KG1 (cell line): ENCODE measurements around the gene DSCAML1.

ENCODE experiments used
- DNase-seq: peaks from one replicate; lab custom pipeline; 2025; lab: John Stamatoyannopoulos, UW

Gene DSCAML1

DNA sequence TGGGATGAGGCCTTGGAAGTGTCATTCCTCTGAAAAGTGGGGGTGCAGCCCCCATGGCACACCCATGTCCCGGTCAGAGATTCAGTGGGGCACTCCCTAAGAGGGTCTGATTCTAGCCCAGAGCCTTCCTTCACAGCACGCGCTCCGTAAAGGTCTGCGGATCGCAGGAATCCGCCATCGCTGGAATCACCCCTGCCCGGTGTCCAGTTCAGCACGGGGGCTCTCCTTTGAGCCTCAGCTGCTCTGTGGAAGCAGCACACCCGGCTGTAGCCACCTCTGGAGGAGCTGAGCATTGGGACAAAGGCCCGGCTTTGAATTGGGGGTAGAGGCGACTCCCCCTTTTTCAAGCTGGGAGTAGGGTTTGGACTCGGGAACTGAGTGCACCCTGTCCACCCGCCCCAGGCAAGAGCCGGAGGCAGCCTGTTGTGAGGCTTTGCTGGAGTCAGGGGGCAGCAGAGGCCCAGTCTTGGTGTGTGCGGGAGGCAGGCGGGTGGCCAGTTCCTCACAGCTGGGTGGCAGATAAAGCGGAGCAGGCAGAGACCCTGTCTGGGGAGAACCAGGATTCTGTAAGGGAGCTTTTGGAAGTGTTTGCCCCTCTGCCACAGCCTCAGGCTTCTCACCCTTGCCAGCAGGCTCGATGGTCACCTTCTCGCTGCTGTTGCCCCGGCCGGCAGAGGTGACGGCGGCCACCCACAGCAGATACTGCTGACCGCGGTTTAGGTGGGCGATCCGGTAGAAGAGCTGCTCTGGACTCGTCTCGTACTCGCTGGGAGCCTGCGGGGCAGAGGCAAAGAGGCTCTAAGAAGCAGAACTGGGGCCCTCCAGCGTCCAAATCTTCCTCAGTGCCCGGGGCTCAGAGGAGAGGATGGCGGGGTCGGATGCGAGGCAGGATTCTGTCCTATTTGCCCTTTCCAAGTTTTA is 353.5 kb downstream of the DSCAML1 start:
- no peak for DNase-seq

DNA sequence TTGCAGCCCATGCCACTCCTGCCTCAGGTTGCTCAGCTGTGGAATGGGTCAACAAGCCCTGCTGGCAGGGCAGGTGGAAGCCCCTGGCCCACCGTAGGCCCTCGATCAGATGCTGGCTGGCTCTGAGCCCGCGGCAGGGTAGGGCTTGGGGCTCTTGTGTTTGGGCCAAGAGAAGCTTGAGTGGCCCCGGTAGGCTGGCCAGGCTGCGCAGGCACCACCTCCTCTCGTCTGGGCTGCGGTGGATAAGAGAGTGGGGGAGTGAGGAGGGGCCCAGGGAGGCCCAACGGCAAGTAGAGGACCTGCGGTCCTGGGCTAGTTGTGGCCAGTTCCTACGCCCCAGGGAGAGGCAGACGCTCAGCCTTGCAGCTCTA is 354.2 kb downstream of the DSCAML1 start:
- no peak for DNase-seq

DNA sequence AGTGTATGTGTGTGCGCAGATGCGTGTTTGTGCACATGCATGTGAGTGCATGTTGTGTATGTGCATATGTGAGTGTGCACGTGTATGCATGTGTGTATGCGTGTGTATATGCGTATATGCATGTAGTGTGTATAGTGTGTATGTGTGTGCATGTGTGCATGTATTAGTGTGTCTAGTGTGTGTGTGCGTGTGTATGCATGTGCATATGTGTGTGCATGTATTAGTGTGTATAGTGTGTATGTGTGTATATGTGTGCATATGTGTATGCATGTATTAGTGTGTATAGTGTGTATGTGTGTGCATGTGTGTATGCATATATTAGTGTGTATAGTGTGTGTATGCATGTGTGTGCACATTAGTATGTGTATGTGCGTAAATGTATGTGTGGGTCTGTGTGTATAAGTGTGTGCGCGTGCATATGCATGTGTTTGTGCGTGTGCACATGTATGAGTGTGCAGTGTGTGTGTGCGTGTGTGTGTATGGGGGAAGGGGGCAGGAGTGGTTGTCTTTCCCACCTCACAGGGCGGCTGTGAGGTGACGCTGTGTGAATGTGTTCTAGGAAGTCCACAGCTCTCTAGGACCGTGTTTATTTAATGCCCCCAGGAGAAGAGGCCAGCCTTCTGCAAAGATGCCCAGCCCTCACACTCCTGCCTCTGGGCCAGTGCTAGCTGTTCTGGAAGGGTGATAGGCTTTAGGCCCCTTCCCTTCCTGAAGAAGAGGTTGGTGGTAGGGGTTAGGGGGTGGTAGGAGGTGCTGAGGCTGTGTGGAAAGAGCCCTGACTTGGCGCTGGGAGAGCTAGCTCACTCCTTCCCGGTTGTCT is 354.8 kb downstream of the DSCAML1 start:
- no peak for DNase-seq

DNA sequence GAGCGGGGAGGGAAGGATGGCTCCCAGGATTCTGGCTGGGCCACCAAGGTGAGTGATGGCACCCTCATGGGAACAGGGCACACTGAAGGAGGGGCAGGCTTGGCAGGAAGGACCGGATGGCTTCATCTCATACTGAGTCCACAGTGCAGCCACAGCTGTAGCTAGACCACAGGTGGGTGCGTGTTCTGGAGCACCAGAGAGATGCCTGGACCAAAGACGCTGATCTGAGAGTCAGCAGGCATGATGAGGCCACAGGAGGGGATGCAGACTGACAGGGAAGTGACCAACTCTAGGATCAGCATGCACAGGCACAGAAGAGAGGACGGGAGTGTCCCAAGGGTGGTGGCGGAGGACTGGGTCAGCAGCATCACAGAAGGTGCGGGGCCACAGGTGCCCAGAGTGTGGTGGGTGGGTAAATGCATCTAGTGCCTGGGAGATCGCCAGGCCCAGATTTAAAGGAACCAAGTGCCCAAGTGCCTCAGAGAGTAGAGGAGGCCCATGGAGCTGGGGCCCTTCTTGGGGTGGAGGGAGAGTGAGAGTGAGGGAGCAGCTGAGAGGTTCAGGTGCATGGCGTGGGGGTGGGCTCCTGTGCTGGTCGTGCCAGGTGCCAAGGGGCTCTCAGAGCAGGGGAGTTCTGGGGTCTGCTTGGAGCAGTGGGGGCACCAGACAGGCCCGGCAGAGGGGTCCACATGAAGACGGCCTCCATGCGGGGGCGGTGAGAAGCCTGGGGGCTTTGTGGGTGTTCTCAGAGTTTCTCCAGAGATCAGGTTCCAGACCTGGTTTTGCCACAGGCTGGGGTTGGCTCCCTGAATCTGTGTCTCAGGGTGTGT is 355.7 kb downstream of the DSCAML1 start:
- no peak for DNase-seq

DNA sequence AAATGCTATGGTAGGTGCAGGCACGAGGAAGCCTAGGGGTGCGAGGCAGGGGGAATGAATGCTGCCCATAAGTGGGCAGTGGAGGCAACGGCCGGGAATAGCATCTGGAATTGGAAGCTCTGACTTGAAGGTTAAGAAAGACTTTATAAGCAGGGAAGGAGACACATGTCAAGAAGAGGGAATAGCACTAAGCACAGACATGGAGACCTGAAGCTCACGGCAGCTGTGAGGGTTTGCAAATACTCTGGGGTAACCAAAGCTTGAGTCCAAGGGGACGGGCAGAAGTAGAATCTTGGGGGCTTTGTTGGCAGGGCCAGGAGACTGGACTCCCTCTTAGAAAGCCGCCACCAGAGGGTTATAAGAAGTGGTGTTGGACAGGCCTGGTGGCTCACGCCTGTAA is 356.8 kb downstream of the DSCAML1 start:
- no peak for DNase-seq

DNA sequence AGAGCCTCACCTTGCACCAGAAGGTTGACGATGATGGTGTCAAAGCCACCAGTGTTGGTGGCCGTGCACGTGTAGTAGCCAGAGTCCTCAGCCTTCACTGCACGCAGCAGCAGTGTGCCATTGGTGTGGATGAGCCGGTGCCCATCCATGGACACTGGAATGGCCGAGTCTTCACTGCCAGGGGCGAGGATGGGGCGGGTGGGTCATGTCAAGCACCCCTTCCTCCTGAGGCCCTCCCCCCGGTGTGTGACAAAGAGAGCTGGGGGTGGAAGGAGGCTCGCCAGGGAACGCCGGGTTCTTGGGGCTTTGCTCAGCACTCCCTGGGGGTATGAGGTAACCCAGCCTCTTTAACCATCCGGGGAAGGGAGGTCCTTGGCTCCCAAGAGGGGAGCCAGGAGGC is 357.8 kb downstream of the DSCAML1 start:
- no peak for DNase-seq

DNA sequence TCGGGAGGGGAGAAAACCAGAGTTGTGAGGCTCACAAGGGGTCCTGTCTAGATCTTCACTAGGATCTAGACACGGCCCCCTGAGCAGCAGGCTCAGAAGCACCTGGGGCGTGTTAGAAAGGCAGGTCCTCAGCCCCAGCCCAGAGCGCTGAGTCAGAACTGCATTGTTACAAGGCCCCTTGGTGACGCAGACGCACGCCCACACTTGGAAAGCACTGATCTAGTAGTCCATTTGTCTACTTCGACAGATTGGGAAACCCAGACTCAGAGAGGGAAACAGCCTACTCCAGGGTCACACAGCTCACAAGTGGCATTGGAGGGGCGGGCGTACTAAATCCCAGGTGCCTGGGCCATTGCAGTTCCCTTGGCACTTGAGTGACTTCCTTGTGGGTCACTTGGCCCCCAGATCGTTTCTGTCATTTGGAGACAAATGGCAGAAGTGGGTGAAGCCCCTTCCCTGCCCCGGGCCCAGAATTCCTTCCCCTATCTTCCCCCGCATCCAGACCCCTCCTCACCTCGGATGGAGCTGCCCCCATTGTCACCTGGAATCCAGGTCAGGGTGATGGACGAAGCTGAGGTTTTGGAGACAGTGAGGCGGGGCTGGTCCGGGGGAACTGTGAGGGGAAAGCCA is 358.5 kb downstream of the DSCAML1 start:
- DNase-seq = no peak

DNA sequence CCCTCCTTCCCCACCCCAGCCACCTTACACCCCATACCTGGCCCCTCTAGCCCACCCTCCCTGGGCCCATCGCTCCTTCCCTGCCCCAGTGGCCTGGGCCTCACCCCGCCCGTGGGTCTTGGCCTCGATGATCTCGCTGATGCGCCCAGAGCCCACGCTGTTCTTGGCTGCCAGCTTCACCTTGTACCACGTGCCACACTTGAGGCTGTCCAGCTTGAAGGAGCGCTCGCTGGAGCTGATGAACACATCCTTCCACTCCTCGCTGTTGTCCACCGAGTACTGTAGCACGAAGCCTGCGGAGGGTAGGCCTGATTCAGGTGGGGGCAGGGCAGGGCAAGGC is 359.3 kb downstream of the DSCAML1 start:
- DNase-seq = no peak

DNA sequence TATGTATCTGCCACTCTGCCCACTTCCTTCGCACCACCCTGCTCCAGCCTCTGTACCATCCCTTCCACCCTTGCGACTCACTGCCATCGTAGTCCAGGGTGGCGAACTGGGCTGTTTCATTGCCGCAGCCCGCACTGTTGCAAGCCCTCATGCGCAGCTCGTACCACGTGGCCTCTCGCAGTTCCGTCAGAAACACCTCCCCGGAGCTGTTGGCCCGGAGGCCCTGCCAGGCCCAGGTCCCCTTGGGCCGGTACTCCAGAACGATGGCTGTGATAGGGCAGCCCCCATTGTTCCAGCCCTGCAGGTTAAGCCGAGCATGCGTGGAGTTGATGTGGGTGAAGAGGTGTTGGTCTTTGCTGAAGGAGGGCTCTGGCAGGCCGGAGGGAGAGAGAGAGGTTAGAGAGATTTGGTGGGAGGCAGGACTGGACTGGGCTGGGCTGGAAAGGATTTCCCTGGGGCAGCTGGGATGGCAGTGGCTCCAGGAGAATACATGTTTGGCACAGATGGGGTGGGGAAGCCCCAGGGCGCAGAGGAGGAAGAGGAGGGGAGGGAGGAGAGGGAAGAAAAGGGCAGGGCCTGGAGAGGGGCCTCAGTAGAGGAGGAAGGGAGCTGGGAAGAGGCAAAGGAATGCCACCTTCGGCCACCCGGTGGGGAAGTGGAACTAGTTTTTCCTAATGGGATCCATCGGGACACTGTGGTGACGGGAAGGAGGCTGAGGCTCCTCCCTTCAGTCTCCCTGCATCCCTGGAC is 359.8 kb downstream of the DSCAML1 start:
- DNase-seq = no peak

DNA sequence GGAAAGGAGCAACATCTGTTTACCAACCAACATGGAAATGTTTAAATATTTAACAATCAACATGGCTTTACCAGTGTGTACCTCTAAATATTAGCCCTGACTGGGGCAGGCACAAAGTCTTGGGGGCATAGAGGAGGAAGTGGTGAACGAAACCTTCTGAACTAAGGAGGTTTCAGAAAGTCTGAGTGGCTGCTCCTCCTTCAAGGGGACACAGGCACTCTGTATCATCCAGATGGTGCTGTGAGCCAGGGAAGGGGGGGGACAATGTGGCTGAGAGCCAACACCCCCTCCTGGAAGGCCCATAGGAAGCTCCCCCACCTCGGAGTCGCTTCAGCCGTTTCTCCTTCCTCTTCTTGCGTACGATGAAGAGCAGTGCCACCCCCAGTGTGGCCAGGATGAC is 361.7 kb downstream of the DSCAML1 start:
- peak; percentile 23 for DNase-seq

DNA sequence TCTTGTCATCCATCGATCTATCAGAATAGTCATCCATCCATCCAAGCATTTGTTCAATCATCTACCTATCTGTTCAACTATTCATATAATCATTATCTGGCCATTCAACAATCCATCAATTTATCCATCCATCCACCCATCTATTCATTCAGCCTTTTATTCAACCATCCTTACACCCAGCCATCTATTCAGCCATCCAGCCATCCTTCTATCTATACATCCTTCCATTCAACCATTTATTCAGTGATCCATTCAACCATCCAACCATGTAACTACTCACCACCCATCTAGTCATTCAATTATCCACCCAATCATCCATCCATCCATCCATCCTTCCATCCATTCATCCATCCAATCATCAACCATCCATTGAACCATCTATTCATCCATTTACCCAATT is 362.5 kb downstream of the DSCAML1 start:
- DNase-seq = no peak

DNA sequence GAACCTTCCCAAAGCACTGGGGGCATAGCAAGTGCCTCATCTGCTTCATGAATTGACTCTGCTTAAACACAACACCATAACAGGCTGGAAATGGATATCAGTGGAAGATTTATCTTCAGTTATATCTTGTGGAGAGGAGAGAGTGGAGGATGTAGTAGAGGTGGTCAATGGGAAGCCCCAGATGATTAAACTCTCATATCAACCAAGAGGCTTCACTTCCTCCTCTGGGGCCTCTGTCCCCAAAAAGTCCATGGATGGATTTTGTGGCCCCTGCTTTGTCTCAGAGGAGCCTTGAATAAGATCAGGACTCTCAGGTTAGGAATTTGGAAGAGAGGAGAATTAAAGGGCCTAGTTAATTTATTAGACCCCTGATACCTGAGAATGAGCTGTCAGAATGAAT is 363.3 kb downstream of the DSCAML1 start:
- no peak for DNase-seq

DNA sequence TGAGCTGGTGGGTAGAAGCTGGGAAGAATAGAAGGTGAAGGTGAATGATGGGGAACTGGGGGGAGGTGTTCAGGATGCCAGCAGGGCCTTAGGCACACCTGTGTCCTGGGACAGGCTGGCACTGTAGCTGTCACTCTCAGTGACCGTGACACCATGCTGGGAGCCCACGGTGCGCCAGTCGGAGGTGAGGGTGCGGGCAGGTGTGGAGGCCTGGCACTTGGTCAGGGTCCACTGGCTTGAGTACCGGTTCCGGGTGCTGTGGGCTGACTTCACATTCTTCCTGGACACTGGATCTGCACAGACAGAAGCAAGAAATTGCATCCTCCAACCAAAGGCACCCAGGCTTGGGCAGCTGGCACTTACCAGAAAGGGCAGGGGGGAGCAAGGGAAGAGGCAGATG is 365.6 kb downstream of the DSCAML1 start:
- no peak for DNase-seq

DNA sequence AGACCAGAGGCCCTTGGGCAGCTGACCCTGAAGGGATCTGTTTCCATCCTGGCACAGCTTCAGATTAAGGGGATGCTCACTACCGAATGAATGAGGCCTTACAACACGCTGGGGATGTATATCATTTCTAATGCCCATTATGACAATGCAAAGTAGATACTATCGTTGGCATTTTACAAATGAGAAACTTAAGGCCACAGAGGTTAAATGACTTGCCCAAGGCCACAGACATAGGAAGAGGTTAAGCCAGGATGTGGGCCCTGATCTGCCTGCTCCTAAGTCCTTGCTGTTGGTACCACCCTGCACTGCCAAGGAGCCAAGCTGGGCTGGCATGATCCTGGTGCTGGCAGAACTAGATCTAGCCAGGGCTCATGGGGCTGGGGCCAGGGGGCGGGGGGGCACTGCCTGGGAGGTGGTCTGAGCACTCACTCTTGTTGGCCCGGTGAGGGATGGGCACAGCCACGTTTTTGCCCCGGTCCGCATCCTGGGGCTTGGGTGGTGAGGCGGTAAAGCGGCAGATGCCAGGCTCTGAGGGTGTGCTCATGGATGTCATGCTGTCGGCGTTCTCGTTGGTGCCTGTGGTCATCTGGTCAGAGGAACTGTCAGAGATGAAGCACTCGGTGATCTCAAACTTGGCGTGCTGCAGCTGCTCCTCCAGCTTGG is 366.6 kb downstream of the DSCAML1 start:
- no peak for DNase-seq

DNA sequence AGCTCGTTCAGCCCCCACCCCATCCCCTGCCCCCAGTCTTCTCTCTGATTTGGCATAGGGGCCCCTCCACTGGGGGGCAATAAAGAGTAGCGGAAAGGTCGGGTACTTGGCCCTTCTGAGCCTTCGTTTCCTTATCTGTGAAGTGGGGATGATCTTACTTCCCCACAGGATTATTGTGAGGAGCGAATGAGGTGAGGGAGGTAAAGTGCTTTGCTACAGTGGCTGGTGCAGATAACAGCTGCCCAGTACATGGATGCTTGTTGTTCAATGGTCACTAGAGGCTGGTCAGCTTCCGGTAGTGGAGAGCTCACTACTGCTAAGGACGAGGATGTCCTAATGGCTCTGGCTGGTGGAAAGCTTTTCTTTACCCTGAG is 368.2 kb downstream of the DSCAML1 start:
- DNase-seq = no peak

DNA sequence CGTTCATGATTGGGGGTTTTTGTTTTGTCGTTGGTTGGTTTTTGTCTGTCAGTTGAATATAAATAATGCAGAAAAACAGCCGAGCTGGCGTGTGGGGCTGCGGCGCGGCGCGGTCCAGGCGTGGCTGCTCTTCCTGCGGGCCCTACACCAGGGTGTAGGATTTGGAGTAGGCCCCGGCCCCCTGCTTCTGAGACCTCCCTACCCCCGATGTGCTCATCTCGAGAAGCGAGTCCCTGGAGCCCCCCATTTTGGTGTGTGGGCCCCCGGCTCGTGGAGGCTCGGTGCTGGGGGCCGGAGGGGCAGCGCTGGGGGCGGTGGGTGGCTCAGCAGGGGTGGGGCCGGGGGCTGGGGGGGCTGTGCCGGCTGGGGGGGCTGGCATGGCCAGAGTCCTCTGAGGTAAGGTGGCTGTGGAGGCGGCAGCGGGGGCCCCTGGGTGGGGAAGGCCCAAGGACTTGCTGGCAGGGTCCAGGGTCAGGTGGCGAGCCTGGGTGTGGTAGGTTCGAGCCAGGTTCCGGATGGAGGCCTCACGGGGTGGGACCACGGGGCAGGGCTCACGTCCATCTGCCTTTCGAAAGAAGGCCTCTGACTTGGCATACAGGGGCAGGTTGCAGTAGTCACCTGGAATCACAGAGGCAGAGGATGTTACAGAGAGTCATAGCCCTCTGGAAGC is 368.7 kb downstream of the DSCAML1 start:
- DNase-seq = no peak

DNA sequence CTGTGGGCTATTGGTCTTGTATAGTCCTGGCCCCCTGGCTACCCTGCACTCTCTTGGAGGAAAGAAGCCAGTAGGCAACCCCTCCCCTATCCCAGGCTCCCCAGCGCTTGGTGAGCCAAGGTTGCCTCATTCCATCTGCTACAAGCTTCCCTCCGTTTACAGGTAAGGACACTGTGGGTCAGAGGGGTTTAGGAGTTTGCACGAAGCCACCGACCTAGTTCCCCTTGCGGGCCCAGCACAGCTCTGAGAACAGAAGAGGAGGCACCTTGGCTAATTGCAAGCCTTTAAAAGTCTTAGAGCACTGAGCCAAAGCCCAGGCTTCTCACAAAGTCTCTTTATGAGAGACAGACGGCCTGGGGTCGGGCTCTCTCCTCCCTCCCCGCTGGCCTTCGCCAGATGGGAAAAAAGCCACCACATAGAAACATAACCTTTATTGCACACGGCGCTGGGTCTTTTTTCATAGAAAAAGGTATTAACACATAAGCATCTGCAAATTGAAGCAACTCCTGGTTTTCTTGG is 369.6 kb downstream of the DSCAML1 start:
- no peak for DNase-seq

DNA sequence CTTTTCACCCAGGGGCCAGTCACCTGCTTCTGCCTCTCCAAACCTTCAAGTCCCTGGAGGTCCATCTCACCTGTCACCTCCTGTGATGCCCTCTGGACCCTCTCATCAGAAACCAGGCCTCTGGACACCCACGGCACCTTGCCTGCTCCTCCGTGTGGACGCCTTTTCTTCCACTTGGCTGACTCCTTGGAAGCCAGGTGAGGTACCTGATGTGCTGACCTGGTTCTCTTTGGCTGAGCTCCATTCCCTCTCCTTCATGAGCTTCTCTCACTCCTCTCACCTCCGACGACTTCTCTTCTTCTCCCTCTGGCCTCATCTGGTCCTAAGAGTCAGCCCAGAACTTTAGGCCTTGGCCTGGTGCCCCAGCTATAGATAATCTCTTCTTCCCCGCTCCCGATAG is 370.1 kb downstream of the DSCAML1 start:
- no peak for DNase-seq

DNA sequence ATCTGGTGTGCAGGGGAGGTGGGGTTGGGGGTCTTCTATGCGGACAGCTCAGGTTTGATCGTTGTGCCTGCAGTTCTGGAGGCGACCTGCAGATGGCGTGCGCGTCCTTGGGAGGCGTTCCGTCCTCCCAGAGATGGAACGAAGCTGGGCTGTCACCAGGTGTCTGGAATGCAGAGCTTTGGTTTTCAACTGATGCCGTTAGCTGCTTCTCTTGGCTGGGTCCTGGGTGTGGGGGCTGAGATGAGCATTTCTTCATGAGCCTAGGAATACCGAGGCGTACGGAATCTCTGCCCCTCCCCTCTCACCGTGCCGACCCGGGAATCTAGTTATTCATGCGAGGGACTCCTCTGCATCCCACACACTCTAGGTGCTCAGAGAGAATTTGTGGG is 370.7 kb downstream of the DSCAML1 start:
- DNase-seq = peak; percentile 15

DNA sequence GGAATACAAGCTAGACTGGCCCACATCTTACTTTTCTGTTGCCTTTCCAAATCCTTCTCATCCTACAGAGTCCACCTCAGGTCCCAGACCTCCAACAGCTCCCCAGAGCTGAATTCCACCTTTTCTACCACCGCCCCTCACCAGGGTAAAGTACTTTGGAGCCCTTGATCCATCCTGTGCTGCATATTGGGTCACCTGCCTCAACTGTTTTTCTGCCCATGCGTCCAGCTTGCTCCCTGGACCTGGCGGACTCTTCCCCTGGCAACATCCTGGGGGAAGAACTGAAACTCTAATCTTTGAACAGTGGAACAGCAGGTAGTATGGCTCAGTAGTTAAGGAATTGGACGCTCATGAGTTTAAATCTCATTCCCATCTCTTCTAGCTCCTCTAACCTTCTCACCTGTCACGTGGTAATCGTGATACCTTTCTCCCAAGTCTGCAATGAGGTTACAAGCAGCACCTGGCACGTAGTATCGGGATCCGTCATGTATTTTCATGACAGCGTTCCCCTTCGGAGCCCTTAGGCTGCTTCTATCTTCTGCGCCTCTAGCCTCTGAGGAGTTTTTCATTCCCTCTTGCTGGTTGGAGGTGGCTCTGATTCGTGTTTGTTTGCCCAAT is 371.2 kb downstream of the DSCAML1 start:
- no peak for DNase-seq
